IMR-90 (cell line): Measurements from ENCODE around the gene ATPAF2. TPM values are rescaled to one million over a fixed set of nuclear protein-coding genes. Genes with fewer than 3 reads are reported as not detected.

Source experiments
- ATAC-seq: fragments of 200-7000 bp; cut with Tn5 transposase; 2 replicates; pipeline ENCODE4 v1.9.1; 2020; ENCODE audit warnings: low read depth, mild to moderate bottlenecking, moderate library complexity
- BruUV-seq: library from RNA; stranded (reverse); fragments of 400-500 nt; replicated peaks from 2 replicates; lab custom pipeline; 2021; lab: Mats Ljungman, UMichigan
- CTCF ChIA-PET: fragments of 300-600 bp; formaldehyde crosslinking; extraction: SDS; loops from one replicate; lab custom pipeline; 2021; ENCODE audit warnings: antibody characterized with exemption; lab: Yijun Ruan, JAX
- POLR2A ChIA-PET: fragments of 300-600 bp; sonication (Branson Sonifier 250); formaldehyde crosslinking; loops from one replicate; lab custom pipeline; 2022; ENCODE audit warnings: antibody characterized with exemption; ENCODE audit not compliant: unreplicated experiment; lab: Charles Lee
- DNase-seq: peaks from one replicate; pipeline ENCODE4 v3.0.0; 2013
- H2AFZ ChIP-seq: replicated peaks from 2 replicates; pipeline ENCODE3; 2013; ENCODE audit warnings: low read length, mild to moderate bottlenecking; ENCODE audit not compliant: poor library complexity
- H2AK5ac ChIP-seq: 2 replicates; pipeline ENCODE4 v1.6.1; 2013; ENCODE audit warnings: low read depth, low read length, inconsistent platforms
- H2AK9ac ChIP-seq: replicated peaks from 2 replicates; pipeline ENCODE3; 2013; ENCODE audit warnings: mild to moderate bottlenecking, low read depth, low read length, moderate library complexity; ENCODE audit not compliant: poor library complexity
- H2BK120ac ChIP-seq: 2 replicates; pipeline ENCODE4 v1.6.1; 2013; ENCODE audit warnings: low read depth, low read length, inconsistent platforms
- H2BK15ac ChIP-seq: 3 replicates; pipeline ENCODE4 v1.6.1; 2013; ENCODE audit warnings: low read depth, low read length, inconsistent platforms
- H2BK20ac ChIP-seq: 2 replicates; pipeline ENCODE4 v1.6.1; 2013; ENCODE audit warnings: low read depth, mild to moderate bottlenecking, inconsistent platforms, low read length, moderate library complexity
- H2BK5ac ChIP-seq: 2 replicates; pipeline ENCODE4 v1.6.1; 2013; ENCODE audit warnings: mild to moderate bottlenecking, low read depth, low read length, inconsistent platforms; ENCODE audit not compliant: poor library complexity, severe bottlenecking
- H3K14ac ChIP-seq: replicated peaks from 2 replicates; pipeline ENCODE4 v1.6.1; 2013; ENCODE audit warnings: low read depth, low read length, inconsistent platforms
- H3K18ac ChIP-seq: 2 replicates; pipeline ENCODE4 v1.6.1; 2013; ENCODE audit warnings: low read depth, low read length, control low read depth
- H3K23ac ChIP-seq: 2 replicates; pipeline ENCODE4 v1.6.1; 2013; ENCODE audit warnings: low read depth, low read length, inconsistent platforms
- H3K27ac ChIP-seq: 2 replicates; pipeline ENCODE4 v1.5.1; 2013; ENCODE audit warnings: mild to moderate bottlenecking, control low read depth, low read length; ENCODE audit not compliant: insufficient read depth
- H3K27me3 ChIP-seq: 2 replicates; pipeline ENCODE4 v1.6.1; 2013; ENCODE audit warnings: low read length; ENCODE audit not compliant: control insufficient read depth, insufficient read depth
- H3K36me3 ChIP-seq: 2 replicates; pipeline ENCODE4 v1.6.1; 2013; ENCODE audit warnings: low read length, mixed read lengths; ENCODE audit not compliant: control insufficient read depth, insufficient read depth
- H3K4ac ChIP-seq: 2 replicates; pipeline ENCODE4 v1.6.1; 2013; ENCODE audit warnings: low read depth, low read length, inconsistent platforms
- H3K4me1 ChIP-seq: 2 replicates; pipeline ENCODE4 v1.6.1; 2013; ENCODE audit warnings: low read length, mixed read lengths; ENCODE audit not compliant: control insufficient read depth, insufficient read depth
- H3K4me2 ChIP-seq: 2 replicates; pipeline ENCODE4 v1.6.1; 2013; ENCODE audit warnings: low read depth, mild to moderate bottlenecking, control low read depth, low read length, moderate library complexity
- H3K4me3 ChIP-seq: 2 replicates; pipeline ENCODE4 v1.5.1; 2013; ENCODE audit warnings: low read depth, mild to moderate bottlenecking, control low read depth, low read length, moderate library complexity; ENCODE audit not compliant: insufficient read depth
- H3K56ac ChIP-seq: 2 replicates; pipeline ENCODE4 v1.6.1; 2013; ENCODE audit warnings: low read length, inconsistent platforms; ENCODE audit not compliant: insufficient read depth; ENCODE audit errors: extremely low read depth
- H3K79me1 ChIP-seq, 2 experiments: 2 replicates each; pipeline ENCODE4 v1.6.1; 2013; ENCODE audit warnings: low read length in 2 of 2, inconsistent platforms in 1 of 2, low read depth in 1 of 2
- H3K9ac ChIP-seq: 2 replicates; pipeline ENCODE4 v1.6.1; 2013; ENCODE audit warnings: low read depth, low read length, control low read depth
- H3K9me1 ChIP-seq: 2 replicates; pipeline ENCODE4 v1.6.1; 2013; ENCODE audit warnings: low read length, inconsistent platforms; ENCODE audit not compliant: insufficient read depth
- H3K9me3 ChIP-seq: 2 replicates; pipeline ENCODE4 v1.6.1; 2013; ENCODE audit warnings: low read length; ENCODE audit not compliant: control insufficient read depth, insufficient read depth
- H4K20me1 ChIP-seq: 2 replicates; pipeline ENCODE4 v1.6.1; 2013; ENCODE audit warnings: low read length, inconsistent platforms; ENCODE audit not compliant: insufficient read depth
- H4K5ac ChIP-seq: 2 replicates; pipeline ENCODE4 v1.6.1; 2013; ENCODE audit warnings: mild to moderate bottlenecking, low read depth, low read length, control low read depth
- H4K8ac ChIP-seq, 2 experiments: 2 replicates each; pipeline ENCODE4 v1.6.1; 2013; ENCODE audit warnings: low read depth in 2 of 2, low read length in 2 of 2, control low read depth in 1 of 2, inconsistent platforms in 1 of 2
- H4K91ac ChIP-seq: 2 replicates; pipeline ENCODE4 v1.6.1; 2013; ENCODE audit warnings: low read depth, low read length, inconsistent platforms; ENCODE audit not compliant: insufficient read depth
- BHLHE40 ChIP-seq: fragments of 150-350 bp; IDR thresholded peaks from 2 replicates; pipeline ENCODE4 v1.6.1; 2016; ENCODE audit warnings: mild to moderate bottlenecking, low read depth, low read length
- CEBPB ChIP-seq: IDR thresholded peaks from 2 replicates; pipeline ENCODE4 v1.6.1; 2012; ENCODE audit warnings: low read depth, low read length, improper control_type of control experiment
- CHD1 ChIP-seq: IDR thresholded peaks from 2 replicates; pipeline ENCODE4 v1.6.1; 2012; ENCODE audit warnings: low read depth, low read length, improper control_type of control experiment
- ELK1 ChIP-seq: fragments of 150-350 bp; IDR thresholded peaks from 2 replicates; pipeline ENCODE4 v1.6.1; 2016; ENCODE audit warnings: low read depth, mild to moderate bottlenecking, low read length, moderate library complexity, borderline replicate concordance
- FOS ChIP-seq: fragments of 150-350 bp; IDR thresholded peaks from 2 replicates; pipeline ENCODE4 v1.6.1; 2016; ENCODE audit warnings: low read depth, low read length
- MAFK ChIP-seq: IDR thresholded peaks from 2 replicates; pipeline ENCODE4 v1.6.1; 2012; ENCODE audit warnings: low read depth, low read length, improper control_type of control experiment
- MAZ ChIP-seq: IDR thresholded peaks from 2 replicates; pipeline ENCODE4 v1.6.1; 2012; ENCODE audit warnings: low read depth, mild to moderate bottlenecking, low read length, improper control_type of control experiment, moderate library complexity, borderline replicate concordance
- NFE2L2 ChIP-seq: fragments of 150-350 bp; IDR thresholded peaks from 2 replicates; pipeline ENCODE4 v1.6.1; 2016; ENCODE audit warnings: low read depth, mild to moderate bottlenecking, low read length
- POLR2A ChIP-seq: IDR thresholded peaks from 2 replicates; pipeline ENCODE4 v1.6.1; 2012; ENCODE audit warnings: mild to moderate bottlenecking, low read depth, low read length
- RAD21 ChIP-seq: IDR thresholded peaks from 2 replicates; pipeline ENCODE4 v1.6.1; 2012; ENCODE audit warnings: low read length, improper control_type of control experiment
- RCOR1 ChIP-seq: IDR thresholded peaks from 2 replicates; pipeline ENCODE4 v1.6.1; 2012; ENCODE audit warnings: mild to moderate bottlenecking, low read length, improper control_type of control experiment; ENCODE audit not compliant: insufficient replicate concordance
- RFX5 ChIP-seq: IDR thresholded peaks from 2 replicates; pipeline ENCODE4 v1.8.0; 2012; ENCODE audit warnings: low read depth, mild to moderate bottlenecking, low read length, moderate library complexity
- SMC3 ChIP-seq: fragments of 150-350 bp; IDR thresholded peaks from 2 replicates; pipeline ENCODE4 v1.6.1; 2016; ENCODE audit warnings: low read depth, mild to moderate bottlenecking, antibody characterized with exemption, low read length, moderate library complexity
- USF2 ChIP-seq: fragments of 150-350 bp; IDR thresholded peaks from 2 replicates; pipeline ENCODE4 v1.6.1; 2017; ENCODE audit warnings: mild to moderate bottlenecking, antibody characterized with exemption, low read length, low read depth
- WGBS, 2 experiments: methylation state at CpG; one replicate each; pipeline versions ENCODE4 v1.1.5 to v1.1.7; 2013; ENCODE audit warnings: missing lambda C conversion rate in 2 of 2; ENCODE audit not compliant: insufficient read length in 1 of 2; ENCODE audit errors: extremely low coverage in 2 of 2; 5-methylcytosine and 5-hydroxymethylcytosine counted together
- dilution Hi-C: fragments of 300-500 bp; cut with HindIII; formaldehyde crosslinking; loops from one replicate; pipeline ENCODE4 v1.14.3; 2018; ENCODE audit warnings: low sequenced_read_pairs; ENCODE audit not compliant: unreplicated experiment
- in situ Hi-C: fragments of 300-500 bp; cut with MboI; formaldehyde crosslinking; loops from 3 replicates; pipeline ENCODE4 v1.14.3; 2019; ENCODE audit warnings: low sequenced_read_pairs, inconsistent platforms, mixed read lengths
- intact Hi-C: fragments of 100-400 bp; cut with micrococcal nuclease; formaldehyde crosslinking; loops from 2 replicates; pipeline ENCODE4 v1.10.0; 2022
- polyA plus RNA-seq, 3 experiments: library from polyadenylated mRNA; depleted of rRNA; stranded (reverse); fragments of >200 nt; gene quantifications; 2 replicates each; pipeline ENCODE4 v1.2.3, GENCODE V29; 2012; ENCODE audit warnings: low replicate concordance in 1 of 3
- total RNA-seq: library from RNA; depleted of rRNA; stranded (reverse); fragments of >200 nt; gene quantifications from 2 replicates; pipeline ENCODE4 v1.2.3, GENCODE V29; 2012
- TF ChIP-seq, protein P1 (sequence below): conservative IDR thresholded peaks from 2 replicates; pipeline ENCODE4 v1.5.1; 2012; ENCODE audit warnings: mild to moderate bottlenecking, low read depth, low read length, improper control_type of control experiment

Gene ATPAF2
- total and polyA plus RNA-seq, 2 of the 4 experiments (the other 2 are of a cell fraction) = 19.5 to 27.6 TPM

- H2BK120ac ChIP-seq = no peak overlapping the region
- H3K79me1 ChIP-seq = no peaks in the 10 kb centered on the region
- WGBS, 2 experiments = 93% methylated on average over 3 of the region's 10 CpGs; no CpG with 5 or more reads in 1 of the 2 experiments
- no peak overlapping the region for H3K4me2 ChIP-seq
- in situ Hi-C loops = no loop called here
- DNase-seq = no peak
- ATAC-seq = no peak
- H3K9ac ChIP-seq = no peak overlapping the region
- H4K91ac ChIP-seq = no peak overlapping the region
- H3K4me3 ChIP-seq = no peak overlapping the region
- peaks cover 2% of the 10 kb centered on the region; the same call in 1 of the 2 replicates for H3K9me1 ChIP-seq
- no TSS peak for BruUV-seq
- H3K27me3 ChIP-seq = no peaks in the 10 kb centered on the region
- H3K18ac ChIP-seq = no peak overlapping the region
- H3K4ac ChIP-seq = no peak overlapping the region
- intact Hi-C loops = loop anchor here (5.0 kb wide), 1 partner anchor 38 kb away; no protein-coding TSS in a partner anchor
- no peak overlapping the region for H4K5ac ChIP-seq
- no peak overlapping the region for H2BK15ac ChIP-seq
- H3K36me3 ChIP-seq = no peaks in the 10 kb centered on the region
- H3K14ac ChIP-seq = no peak overlapping the region
- no peaks in the 10 kb centered on the region for H4K20me1 ChIP-seq
- H3K4me1 ChIP-seq = peaks cover 4% of the 10 kb centered on the region; the same call in 1 of the 2 replicates
- no peak overlapping the region for H3K23ac ChIP-seq
- no peak overlapping the region for H2BK20ac ChIP-seq
- H2AFZ ChIP-seq = no peak overlapping the region
- H2BK5ac ChIP-seq = no peak overlapping the region
- no peak overlapping the region for H3K56ac ChIP-seq
- ChIA-PET CTCF (no interaction called here), POLR2A (no interaction called here)
- TF ChIP-seq SMC3 (no peak), MAZ (no peak), CEBPB (no peak), RAD21 (no peak), MAFK (no peak), USF2 (no peak), NFE2L2 (no peak), ELK1 (no peak), FOS (no peak), CHD1 (no peak), POLR2A (no peak), RFX5 (no peak), BHLHE40 (no peak), RCOR1 (no peak)
- TF ChIP-seq, protein P1, sequence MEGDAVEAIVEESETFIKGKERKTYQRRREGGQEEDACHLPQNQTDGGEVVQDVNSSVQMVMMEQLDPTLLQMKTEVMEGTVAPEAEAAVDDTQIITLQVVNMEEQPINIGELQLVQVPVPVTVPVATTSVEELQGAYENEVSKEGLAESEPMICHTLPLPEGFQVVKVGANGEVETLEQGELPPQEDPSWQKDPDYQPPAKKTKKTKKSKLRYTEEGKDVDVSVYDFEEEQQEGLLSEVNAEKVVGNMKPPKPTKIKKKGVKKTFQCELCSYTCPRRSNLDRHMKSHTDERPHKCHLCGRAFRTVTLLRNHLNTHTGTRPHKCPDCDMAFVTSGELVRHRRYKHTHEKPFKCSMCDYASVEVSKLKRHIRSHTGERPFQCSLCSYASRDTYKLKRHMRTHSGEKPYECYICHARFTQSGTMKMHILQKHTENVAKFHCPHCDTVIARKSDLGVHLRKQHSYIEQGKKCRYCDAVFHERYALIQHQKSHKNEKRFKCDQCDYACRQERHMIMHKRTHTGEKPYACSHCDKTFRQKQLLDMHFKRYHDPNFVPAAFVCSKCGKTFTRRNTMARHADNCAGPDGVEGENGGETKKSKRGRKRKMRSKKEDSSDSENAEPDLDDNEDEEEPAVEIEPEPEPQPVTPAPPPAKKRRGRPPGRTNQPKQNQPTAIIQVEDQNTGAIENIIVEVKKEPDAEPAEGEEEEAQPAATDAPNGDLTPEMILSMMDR = no peak
- no peaks in the 10 kb centered on the region for H3K9me3 ChIP-seq
- dilution Hi-C loops = no loop called here
- no peak overlapping the region for H4K8ac ChIP-seq
- H2AK5ac ChIP-seq = peak overlapping the region; percentile 67
- no peak overlapping the region for H2AK9ac ChIP-seq
- no peak overlapping the region for H3K27ac ChIP-seq
Observed at GRCh38 chr17:17989618-17990017, 49.4 kb downstream of the ATPAF2 start.
